ENCODE data around the gene CDC42BPA.

CDC42BPA gene

GRCh38 chr1:227257964-227258363 lies 60.3 kb downstream of the CDC42BPA start:
- no peak overlapping the region for H3K4me3 ChIP-seq (ENCODE audit: low read depth, low read length)
- TF ChIP-seq, protein P1, sequence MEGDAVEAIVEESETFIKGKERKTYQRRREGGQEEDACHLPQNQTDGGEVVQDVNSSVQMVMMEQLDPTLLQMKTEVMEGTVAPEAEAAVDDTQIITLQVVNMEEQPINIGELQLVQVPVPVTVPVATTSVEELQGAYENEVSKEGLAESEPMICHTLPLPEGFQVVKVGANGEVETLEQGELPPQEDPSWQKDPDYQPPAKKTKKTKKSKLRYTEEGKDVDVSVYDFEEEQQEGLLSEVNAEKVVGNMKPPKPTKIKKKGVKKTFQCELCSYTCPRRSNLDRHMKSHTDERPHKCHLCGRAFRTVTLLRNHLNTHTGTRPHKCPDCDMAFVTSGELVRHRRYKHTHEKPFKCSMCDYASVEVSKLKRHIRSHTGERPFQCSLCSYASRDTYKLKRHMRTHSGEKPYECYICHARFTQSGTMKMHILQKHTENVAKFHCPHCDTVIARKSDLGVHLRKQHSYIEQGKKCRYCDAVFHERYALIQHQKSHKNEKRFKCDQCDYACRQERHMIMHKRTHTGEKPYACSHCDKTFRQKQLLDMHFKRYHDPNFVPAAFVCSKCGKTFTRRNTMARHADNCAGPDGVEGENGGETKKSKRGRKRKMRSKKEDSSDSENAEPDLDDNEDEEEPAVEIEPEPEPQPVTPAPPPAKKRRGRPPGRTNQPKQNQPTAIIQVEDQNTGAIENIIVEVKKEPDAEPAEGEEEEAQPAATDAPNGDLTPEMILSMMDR (IDR thresholded peaks at IDR 0.05; ENCODE audit: borderline replicate concordance, insufficient read depth, low read depth, low read length) = no peak

DNA sequence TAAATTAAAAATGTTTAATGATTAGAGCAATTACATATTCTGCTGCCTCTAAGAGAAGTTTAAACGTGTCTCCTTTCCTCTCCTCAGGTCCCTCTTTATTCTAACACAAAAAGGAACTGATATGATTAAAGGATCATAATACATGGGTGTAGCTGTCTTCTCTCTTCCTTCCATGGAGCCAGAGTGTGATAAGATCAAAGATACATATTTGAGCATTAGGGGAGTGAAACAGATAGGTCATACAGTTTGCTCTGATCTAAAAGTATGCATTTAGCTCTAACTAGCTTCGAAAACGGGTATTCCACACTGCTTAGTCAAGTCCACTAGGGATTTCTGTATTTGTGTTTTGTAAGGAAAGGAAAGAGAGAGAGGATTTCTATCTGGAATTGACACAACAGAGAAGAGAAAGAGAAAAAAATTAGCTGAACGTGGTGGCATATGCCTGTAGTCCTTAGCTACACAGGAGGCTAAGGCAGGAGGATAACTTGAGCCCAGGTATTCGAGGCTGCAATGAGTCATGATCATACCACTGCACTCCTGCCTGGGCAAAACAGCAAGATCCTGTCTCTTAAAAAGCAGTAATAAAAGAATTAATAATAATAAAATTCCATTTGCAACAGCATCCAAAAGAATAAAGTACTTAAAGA lies 63.1 kb downstream of the CDC42BPA start:
- TF ChIP-seq, protein P1 (IDR thresholded peaks at IDR 0.05; ENCODE audit: borderline replicate concordance, insufficient read depth, low read depth, low read length) = no peak
- H3K4me3 ChIP-seq (ENCODE audit: low read depth, low read length) = no peak overlapping the region

DNA sequence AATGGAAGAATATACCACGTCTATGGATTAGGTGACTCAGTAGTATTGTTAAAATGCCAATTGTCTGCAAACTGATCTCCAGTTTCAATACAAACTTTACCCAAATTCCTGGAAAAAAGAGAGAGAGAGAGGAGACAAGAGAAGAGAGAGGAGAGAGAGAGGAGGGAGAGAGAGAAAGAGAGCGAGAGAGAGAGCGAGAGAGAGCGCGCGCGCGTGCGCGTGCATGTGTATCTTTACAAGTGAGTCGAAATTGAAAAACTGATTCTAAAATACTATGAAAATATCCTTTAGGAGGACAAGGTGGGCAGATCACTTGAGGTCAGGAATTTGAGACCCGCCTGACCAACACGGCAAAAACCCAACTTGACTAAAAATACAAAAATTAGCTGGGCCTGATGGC lies 65.2 kb downstream of the CDC42BPA start:
- H3K4me3 ChIP-seq (ENCODE audit: low read depth, low read length) = no peak overlapping the region
- TF ChIP-seq, protein P1 (IDR thresholded peaks at IDR 0.05; ENCODE audit: borderline replicate concordance, insufficient read depth, low read depth, low read length) = no peak

GRCh38 chr1:227245613-227246320 lies 72.5 kb downstream of the CDC42BPA start:
- TF ChIP-seq, protein P1 (IDR thresholded peaks at IDR 0.05; ENCODE audit: borderline replicate concordance, insufficient read depth, low read depth, low read length) = no peak
- no peak overlapping the region for H3K4me3 ChIP-seq (ENCODE audit: low read depth, low read length)

- TF ChIP-seq, protein P1 (IDR thresholded peaks at IDR 0.05; ENCODE audit: borderline replicate concordance, insufficient read depth, low read depth, low read length) = no peak
- no peak overlapping the region for H3K4me3 ChIP-seq (ENCODE audit: low read depth, low read length)
These were observed 73.8 kb downstream of the CDC42BPA start for GRCh38 chr1:227244339-227245118.

DNA sequence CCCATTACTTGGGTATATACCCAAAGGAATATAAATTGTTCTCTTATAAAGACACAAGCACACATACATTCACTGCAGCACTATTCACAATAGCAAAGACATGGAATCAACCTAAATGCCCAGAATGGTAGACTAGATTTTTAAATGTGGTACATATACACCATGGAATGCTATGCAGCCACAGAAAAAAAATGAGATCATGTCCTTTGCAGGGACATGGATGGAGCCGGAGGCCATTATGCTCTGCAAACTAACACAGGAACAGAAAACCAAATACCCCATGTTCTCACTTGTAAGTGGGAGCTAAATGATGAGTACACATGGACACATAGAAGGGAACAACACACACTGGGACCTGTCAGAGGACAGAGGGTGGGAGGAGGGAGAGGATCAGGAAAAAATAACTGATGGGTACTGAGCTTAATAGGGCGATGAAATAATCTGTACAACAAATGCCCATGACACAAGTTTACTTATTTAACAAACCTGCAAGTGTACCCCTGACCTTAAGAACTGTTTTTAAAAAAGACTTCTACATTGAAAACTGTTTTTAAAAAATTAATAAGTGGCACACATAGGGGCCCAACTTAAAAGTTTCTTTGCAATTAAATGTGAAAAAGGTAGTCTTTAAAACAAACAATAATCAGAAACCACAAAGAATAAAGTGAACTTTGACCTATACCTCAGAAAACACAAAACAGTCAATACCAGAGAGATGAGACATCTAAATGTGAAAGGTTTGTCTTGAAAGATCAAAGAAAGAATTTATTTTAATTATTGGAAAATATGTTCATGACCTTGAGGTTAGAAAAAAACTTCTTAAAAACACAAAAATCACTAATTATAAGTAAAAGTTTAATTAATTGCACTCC lies 75.2 kb downstream of the CDC42BPA start:
- TF ChIP-seq, protein P1 (IDR thresholded peaks at IDR 0.05; ENCODE audit: borderline replicate concordance, insufficient read depth, low read depth, low read length) = no peak
- no peak overlapping the region for H3K4me3 ChIP-seq (ENCODE audit: low read depth, low read length)

Measured in GM12875 (cell line).